ENCODE measurements around the gene LRRIQ3. TPM values are rescaled to one million over a fixed set of nuclear protein-coding genes. Genes with fewer than 3 reads are reported as not detected.
"Not testable (repeated sequence)": the region's sequence is repeated elsewhere in the genome, so short reads cannot be mapped to it uniquely, and the experiment has no call there.

Gene LRRIQ3
- 2.0 and 2.1 TPM in 2 replicates for total RNA-seq (2014; rRNA removed; shearing (Covaris generic))

GRCh38 chr1:74197657-74198552 lies at the start of gene LRRIQ3, which contains the start of gene FPGT:
Gene LRRIQ3 (minus strand): TSS chr1:74198176. CDS start chr1:74183684, 14,492 bp downstream.
Gene FPGT (plus strand): TSS chr1:74198242. CDS start chr1:74198279, 37 bp downstream.
- peak; percentile 93 for DNase-seq (ENCODE audit: low read depth)

DNA sequence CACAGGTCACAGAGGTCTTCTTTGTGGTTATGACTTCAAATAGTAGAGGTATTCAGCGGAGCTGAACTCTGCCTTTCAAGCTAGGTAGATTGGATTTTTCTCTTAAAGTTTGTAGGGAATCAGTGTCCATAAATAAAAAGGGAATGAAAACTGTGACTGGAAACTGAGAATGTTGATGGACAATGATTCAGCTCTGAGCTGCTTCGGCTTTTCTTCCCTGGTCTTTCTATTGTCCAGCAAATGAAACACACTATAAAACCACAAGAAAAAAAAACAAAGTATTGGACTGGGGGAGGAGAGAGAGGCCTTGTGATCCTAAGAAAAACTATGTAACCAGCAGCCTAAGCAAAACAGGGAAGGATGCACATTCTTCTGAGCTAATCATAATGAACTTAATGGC lies 48.3 kb upstream of the LRRIQ3 start:
- DNase-seq (ENCODE audit: low read depth): no peak

GRCh38 chr1:74245168-74245772 lies 47.3 kb upstream of the LRRIQ3 start:
- DNase-seq (ENCODE audit: low read depth): no peak

DNA sequence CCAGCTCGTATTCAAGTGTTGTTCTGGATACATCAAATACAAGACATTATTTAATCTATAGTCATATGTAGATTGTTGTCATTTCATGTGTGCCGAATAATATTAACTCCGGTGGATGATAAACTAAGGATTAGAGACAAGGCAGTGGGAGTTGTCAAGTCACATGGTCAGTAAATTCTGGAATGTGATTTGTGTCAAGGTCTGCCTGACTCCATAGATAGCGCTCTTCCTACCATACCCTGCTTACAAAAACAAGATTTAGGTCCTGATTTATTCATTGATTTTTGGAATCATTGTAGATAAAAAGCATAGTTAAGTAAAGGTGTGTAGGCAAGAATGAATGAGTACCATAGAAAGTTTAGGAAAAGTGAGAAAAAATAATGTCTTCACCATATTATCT lies 39.8 kb upstream of the LRRIQ3 start:
- no peak for DNase-seq (ENCODE audit: low read depth)

- DNase-seq (ENCODE audit: low read depth): no peak
Observed at GRCh38 chr1:74237035-74237434, 39.1 kb upstream of the LRRIQ3 start.

DNA sequence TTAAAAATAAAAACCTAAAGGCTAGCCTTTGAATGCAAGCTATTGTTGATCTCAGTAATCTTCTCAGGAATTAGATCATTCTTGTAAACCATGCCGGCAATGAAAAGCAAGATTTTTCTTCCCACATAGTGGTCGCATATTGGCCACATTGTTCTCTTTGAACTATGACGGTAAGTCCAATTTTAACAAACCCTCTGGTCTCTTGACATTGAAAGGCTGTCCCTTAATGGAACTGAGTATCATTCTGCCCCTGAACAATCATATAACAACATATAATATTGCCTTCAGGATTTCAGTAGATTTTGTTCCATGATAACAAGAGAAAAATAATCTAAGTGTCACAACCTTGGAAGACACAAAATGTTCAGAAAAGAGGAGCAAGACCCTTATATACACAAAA lies 38.5 kb upstream of the LRRIQ3 start:
- DNase-seq (ENCODE audit: low read depth): no peak

DNA sequence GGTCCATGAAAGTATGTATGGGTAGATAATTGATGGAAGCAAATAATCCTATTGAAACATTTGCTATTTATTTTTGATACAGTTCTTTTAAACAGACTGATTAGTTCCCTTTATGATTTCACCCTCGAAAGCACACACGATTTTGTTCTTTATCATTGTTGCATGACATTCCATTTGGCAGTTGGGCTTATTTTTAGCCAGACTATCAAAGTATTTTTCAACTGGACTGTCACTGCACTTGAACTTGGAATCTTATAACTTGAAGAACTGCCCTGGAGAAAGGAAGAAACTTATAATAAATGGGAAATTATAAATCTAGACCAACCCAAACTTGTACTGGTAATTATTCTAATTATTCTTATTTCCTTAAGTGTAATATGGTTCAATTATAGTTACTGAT lies 37.2 kb upstream of the LRRIQ3 start, which contains the start of gene TNNI3K:
Gene TNNI3K, plus strand, starts transcription at position 235 of the 400 bp plus-strand sequence. Its CDS starts 65 bp downstream, at position 300.
- DNase-seq (ENCODE audit: low read depth): no peak

DNA sequence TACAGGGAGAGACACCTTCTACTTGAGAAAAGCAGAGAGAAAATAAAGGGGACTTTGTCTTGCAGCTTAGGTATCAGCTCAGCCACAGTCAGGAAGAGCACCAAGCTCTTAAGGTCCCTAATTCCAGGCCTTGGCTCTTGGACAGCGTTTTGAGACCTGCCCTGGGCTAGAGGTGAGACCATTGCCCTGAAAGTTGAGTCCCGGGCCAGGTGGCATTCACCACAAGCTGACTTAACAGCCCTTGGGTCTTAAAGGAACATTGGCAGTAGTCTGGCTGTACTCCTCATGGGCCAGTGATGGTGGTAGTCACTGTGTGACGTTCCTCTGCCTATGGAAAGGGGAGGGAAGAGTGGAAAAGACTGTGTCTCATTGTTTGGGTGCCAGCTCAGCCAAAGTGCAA lies 25.5 kb upstream of the LRRIQ3 start:
- DNase-seq (ENCODE audit: low read depth): no peak

DNA sequence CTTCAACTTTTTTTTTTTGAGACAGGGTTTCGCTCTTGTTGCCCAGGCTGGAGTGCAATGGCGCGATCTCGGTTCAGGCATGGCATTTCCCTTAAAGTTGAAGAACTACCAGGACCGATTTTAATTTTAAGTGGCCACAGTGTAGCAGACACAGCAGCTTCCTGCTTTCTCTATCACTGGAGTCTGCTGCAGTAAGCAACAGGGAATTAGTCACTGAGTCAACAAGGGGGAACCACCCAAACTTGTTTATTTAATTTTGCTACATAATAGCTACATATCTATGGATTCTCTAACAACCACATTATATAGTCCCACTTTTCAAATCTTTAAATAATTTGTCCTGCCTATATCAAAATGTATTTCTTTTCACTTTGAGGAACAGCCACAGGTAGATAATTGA lies 24.7 kb upstream of the LRRIQ3 start:
- DNase-seq (ENCODE audit: low read depth): no peak

DNA sequence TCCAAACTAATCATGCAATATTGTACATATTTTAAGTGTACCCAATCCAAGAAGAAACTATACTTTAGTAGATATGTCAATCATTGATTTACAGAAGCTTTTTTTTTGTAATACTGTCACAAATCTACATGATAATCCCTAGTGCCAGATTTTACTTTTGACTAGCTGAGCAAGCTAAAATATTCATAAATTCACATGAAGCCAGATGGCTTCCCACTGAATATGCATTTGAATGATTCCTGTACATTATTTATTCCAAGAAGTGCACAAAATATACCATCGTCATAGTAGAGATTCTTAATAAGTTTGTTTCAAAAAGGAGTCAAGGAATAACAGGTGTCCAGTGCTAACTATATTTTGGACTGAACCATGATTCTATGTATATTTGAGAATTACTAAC lies 17.3 kb upstream of the LRRIQ3 start:
- no peak for DNase-seq (ENCODE audit: low read depth)

DNA sequence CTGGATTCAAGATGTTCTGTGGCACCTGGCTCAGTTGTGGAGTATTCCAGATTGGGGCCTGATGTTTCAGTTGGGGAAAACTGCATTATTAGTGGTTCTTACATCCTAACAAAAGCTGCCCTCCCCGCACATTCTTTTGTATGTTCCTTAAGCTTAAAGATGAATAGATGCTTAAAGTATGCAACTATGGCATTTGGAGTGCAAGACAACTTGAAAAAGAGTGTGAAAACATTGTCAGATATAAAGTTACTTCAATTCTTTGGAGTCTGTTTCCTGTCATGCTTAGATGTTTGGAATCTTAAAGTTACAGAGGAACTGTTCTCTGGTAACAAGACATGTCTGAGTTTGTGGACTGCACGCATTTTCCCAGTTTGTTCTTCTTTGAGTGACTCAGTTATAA lies 7.3 kb upstream of the LRRIQ3 start:
- no peak for DNase-seq (ENCODE audit: low read depth)

- DNase-seq (ENCODE audit: low read depth): no peak
Observed at GRCh38 chr1:74199504-74199903, 1.5 kb upstream of the LRRIQ3 start.

DNA sequence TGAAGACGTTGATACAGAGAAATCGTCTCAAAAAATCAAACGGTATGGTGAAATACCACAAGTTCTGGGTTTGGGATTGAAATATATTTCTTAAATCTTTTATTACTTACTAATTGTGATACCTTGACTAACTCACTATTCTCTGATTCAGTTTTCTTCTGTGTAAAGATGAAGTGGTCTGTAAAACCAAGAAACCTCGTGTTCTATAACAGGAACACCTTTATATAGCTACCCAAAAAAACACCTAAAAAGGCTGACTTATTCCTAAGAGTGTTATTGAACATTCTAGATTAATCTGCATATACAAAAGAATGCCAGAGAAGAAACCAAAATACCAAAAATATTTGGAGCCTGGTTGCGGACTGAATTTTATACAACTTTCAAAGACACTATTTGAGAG lies 721 bp downstream of the LRRIQ3 start:
- no peak for DNase-seq (ENCODE audit: low read depth)

- no peak for DNase-seq (ENCODE audit: low read depth)
Observed at GRCh38 chr1:74195339-74195738, 2.6 kb downstream of the LRRIQ3 start.

DNA sequence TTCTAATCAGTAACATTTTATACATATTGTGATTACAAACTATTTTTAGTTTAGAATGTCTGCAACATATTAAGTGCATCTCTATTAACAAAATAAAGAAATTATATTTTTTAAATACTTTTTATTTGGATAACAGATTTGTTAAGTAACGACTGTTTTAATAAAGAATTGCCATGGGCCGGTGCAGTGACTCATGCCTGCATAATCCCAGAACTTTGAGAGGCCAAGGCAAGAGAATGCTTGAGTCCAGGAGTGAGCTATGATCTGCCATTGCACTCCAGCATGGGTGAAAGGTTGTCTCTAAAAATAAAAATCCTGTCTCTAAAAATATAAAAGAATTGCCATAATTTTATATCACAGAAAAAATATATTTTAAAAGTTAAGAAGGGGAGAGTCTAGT lies 4.1 kb downstream of the LRRIQ3 start:
- peak; percentile 18 for DNase-seq (ENCODE audit: low read depth)

DNA sequence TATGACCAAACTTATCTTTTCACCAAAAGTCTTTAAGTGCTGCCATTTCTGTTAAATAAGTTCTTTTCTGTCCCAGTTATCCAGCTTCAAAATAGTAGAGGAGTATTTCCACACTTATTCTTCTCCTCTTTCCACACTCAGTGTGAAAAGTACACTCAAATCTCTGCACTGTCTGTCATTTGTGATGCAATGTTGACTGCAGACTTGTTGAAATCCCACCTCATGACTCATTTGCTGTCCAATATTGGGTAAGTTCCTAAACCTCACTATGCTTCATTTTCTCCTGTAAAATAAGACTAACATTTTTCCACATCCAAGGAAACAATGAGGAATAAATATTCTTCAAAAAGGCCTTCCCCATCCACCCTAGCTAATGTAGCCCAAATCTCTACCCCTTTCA lies 17.5 kb downstream of the LRRIQ3 start:
- no peak for DNase-seq (ENCODE audit: low read depth)

DNA sequence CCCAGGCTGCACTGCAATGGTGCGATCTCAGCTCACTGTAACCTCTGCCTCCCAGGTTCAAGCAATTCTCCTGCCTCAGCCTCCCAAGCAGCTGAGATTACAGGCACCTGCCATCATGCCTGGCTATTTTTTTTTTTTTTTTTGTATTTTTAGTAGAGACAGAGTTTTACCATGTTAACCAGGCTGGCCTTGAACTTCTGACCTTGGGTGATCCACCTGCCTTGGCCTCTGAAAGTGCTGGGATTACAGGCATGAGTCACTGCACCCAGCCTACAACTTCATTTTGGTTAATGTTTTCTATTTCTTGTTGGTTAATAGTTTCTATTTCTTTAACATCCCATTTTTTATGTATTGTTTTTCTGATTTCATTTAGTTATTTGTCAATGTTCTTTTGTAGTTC lies 23.6 kb downstream of the LRRIQ3 start:
- not testable (repeated sequence) for DNase-seq (ENCODE audit: low read depth)

DNA sequence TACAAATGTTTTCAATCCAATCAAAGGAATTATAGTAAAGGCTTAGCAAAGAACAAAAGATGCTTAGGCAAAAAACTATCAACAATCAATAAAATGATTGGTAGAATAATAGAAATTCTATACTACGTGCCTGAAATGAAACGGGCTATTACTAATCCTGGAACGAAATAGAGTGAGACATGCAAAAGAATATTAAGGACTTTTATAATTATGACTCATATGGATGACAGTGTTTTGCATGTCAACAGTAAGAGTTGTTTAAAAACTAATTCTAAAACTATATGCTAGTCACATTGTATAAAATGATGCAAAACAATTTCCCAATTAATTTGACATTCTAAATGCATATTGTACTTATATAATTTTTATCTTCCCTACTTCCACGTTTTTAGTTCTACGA lies 35.6 kb downstream of the LRRIQ3 start:
- DNase-seq (ENCODE audit: low read depth): no peak

DNA sequence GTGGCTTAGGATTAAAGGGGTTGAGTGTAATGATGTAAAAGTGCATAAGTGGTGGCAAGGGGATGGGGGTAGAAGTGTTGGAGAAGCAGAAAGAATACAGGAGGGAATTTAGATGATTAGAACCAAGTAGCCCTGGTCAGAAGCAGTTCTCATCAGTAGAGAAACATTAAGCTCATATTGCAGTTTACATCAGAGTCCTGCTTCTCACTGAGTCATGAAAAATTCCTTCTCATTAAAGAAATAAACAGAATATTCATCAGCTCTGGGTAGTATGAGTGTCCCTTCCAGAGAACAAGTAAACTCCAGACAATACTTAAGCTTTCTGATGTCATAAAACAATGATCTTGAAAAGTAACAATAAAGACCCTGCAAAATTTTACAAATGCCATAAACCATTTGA lies 36.5 kb downstream of the LRRIQ3 start:
- no peak for DNase-seq (ENCODE audit: low read depth)

DNA sequence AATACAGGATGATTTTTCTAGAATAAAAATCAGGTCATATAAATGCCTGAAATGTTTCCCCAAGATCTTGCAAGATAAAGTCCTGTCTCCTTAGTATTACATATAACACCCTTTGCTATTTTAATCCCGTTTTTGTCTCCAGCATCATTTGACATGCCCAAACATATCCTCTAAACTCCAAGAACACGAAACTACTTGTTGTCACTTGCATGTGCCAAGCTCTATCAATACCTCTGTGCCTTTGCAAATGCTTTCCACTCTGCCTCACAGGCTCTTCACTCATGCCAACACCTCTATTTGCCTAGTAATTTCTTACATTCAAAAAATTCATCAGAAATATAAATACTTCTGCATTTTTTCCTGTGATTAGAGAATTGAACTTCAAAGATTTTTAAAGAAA lies 37.9 kb downstream of the LRRIQ3 start:
- no peak for DNase-seq (ENCODE audit: low read depth)

GRCh38 chr1:74145086-74145485 lies 52.9 kb downstream of the LRRIQ3 start:
- DNase-seq (ENCODE audit: low read depth): no peak

- DNase-seq (ENCODE audit: low read depth): not testable (repeated sequence)
Observed at GRCh38 chr1:74117370-74117769, 80.6 kb downstream of the LRRIQ3 start.

DNA sequence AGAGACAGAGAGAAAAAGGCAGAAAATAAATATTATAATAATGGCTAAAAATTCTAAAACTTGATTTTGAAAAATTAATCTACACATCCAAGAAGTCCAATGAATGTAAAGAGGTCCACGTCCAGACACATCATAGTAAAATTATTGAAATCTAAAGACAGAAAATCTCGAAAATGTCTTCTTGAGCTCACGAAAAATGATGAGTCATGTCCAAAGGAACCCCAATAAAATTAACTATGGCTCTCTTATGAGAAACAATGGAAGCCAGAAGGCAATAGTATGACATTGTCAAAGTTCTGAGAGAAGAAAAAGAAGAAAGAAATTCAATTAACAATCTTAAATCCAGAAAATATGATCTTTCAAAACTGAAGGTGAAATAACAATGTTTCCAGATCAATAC lies 84.6 kb downstream of the LRRIQ3 start:
- no peak for DNase-seq (ENCODE audit: low read depth)

Measured in RPMI7951 (cell line).